ENCODE data around the gene TMEM219.
"Not testable (repeated sequence)": the region's sequence is repeated elsewhere in the genome, so short reads cannot be mapped to it uniquely, and the experiment has no call there.

Gene TMEM219

GRCh38 chr16:29996766-29997250, 34.9 kb downstream of the TMEM219 start:
- DNase-seq = peak; percentile 2

GRCh38 chr16:29999605-30000004, 37.7 kb downstream of the TMEM219 start:
- no peak for DNase-seq

GRCh38 chr16:30000735-30001631, 39.1 kb downstream of the TMEM219 start:
- no peak for DNase-seq

- DNase-seq = no peak
Observed at GRCh38 chr16:30002614-30003346, 40.9 kb downstream of the TMEM219 start.

- DNase-seq = no peak
Observed at GRCh38 chr16:30003670-30004423, 42.0 kb downstream of the TMEM219 start.

GRCh38 chr16:30004424-30004776, 42.5 kb downstream of the TMEM219 start:
- DNase-seq = no peak

GRCh38 chr16:30004811-30005242, 42.9 kb downstream of the TMEM219 start:
- DNase-seq = no peak

GRCh38 chr16:30005341-30006094, 43.6 kb downstream of the TMEM219 start:
- DNase-seq = no peak

GRCh38 chr16:30006095-30006473, 44.2 kb downstream of the TMEM219 start:
- DNase-seq = no peak

GRCh38 chr16:30006659-30007377, 44.9 kb downstream of the TMEM219 start:
- no peak for DNase-seq

- DNase-seq = no peak
Observed at GRCh38 chr16:30007378-30007895, 45.6 kb downstream of the TMEM219 start.

- DNase-seq = no peak
Observed at GRCh38 chr16:30009085-30009862, 47.4 kb downstream of the TMEM219 start.

GRCh38 chr16:30009990-30010843, 48.3 kb downstream of the TMEM219 start:
- DNase-seq = no peak

- no peak for DNase-seq
Observed at GRCh38 chr16:30010844-30011713, 49.2 kb downstream of the TMEM219 start, which contains the start of gene DOC2A. TSS of gene DOC2A (minus strand) at chr16:30011027. CDS start at chr16:30010222, 805 bp downstream.

- no peak for DNase-seq
Observed at GRCh38 chr16:30011714-30012504, 50.0 kb downstream of the TMEM219 start.

- DNase-seq = not testable (repeated sequence)
Observed at GRCh38 chr16:30012598-30012997, 50.7 kb downstream of the TMEM219 start.

GRCh38 chr16:30015450-30015849, 53.6 kb downstream of the TMEM219 start:
- DNase-seq = not testable (repeated sequence)

All from NCI-H1694 treated with DMSO at 0.1 percent for 48 hours (cell line).